ENCODE data around the gene SRMS. TPM values are rescaled to one million over a fixed set of nuclear protein-coding genes. Genes with fewer than 3 reads are reported as not detected.

Gene SRMS
- total RNA-seq, 1 donor: not detected

- Histone ChIP-seq H3K27me3 (ENCODE audit: insufficient read depth, low read length) (no peaks in the 10 kb centered on the region), H4K20me1 (ENCODE audit: insufficient read depth, low read length) (peaks cover 36% of the 10 kb centered on the region), H3K4me1 (ENCODE audit: insufficient read depth, low read length) (peaks cover 12% of the 10 kb centered on the region), H3K36me3 (ENCODE audit: insufficient read depth, low read length) (peaks cover 19% of the 10 kb centered on the region), H3K4me2 (ENCODE audit: insufficient read depth, low read length) (no peak overlapping the region), H3K4me3 (ENCODE audit: insufficient read depth, low read length) (no peak overlapping the region), H3K79me2 (ENCODE audit: insufficient read depth, low read length) (peaks cover 14% of the 10 kb centered on the region), H2AFZ (ENCODE audit: low read length) (no peak overlapping the region), H3K9me3 (ENCODE audit: low read depth, low read length) (no peaks in the 10 kb centered on the region), H3K27ac (ENCODE audit: low read depth, low read length) (no peak overlapping the region)
- peak; percentile 81 for DNase-seq (ENCODE audit: insufficient read length, low spot score, missing footprints)
- TF ChIP-seq CTCF (IDR thresholded peaks at IDR 0.05; ENCODE audit: extremely low read depth, low read depth, low read length): no peak
These were observed 22.4 kb downstream of the SRMS start for GRCh38 chr20:63525185-63525584.

- no peak overlapping the region for H3K27ac ChIP-seq (ENCODE audit: low read depth, low read length)
- H3K4me2 ChIP-seq (ENCODE audit: insufficient read depth, low read length): no peak overlapping the region
- peaks cover 14% of the 10 kb centered on the region for H3K79me2 ChIP-seq (ENCODE audit: insufficient read depth, low read length)
- H3K27me3 ChIP-seq (ENCODE audit: insufficient read depth, low read length): peaks cover 4% of the 10 kb centered on the region
- H4K20me1 ChIP-seq (ENCODE audit: insufficient read depth, low read length): peaks cover 36% of the 10 kb centered on the region
- TF ChIP-seq CTCF (IDR thresholded peaks at IDR 0.05; ENCODE audit: extremely low read depth, low read depth, low read length): no peak
- peaks cover 15% of the 10 kb centered on the region for H3K4me1 ChIP-seq (ENCODE audit: insufficient read depth, low read length)
- DNase-seq (ENCODE audit: insufficient read length, low spot score, missing footprints): peak; percentile 81
- peaks cover 19% of the 10 kb centered on the region for H3K36me3 ChIP-seq (ENCODE audit: insufficient read depth, low read length)
- H3K9me3 ChIP-seq (ENCODE audit: low read depth, low read length): no peaks in the 10 kb centered on the region
- H2AFZ ChIP-seq (ENCODE audit: low read length): no peak overlapping the region
- no peak overlapping the region for H3K4me3 ChIP-seq (ENCODE audit: insufficient read depth, low read length)
These were observed 24.5 kb downstream of the SRMS start for GRCh38 chr20:63522981-63523611.

- H4K20me1 ChIP-seq (ENCODE audit: insufficient read depth, low read length): peaks cover 36% of the 10 kb centered on the region
- peaks cover 14% of the 10 kb centered on the region for H3K79me2 ChIP-seq (ENCODE audit: insufficient read depth, low read length)
- H2AFZ ChIP-seq (ENCODE audit: low read length): no peak overlapping the region
- TF ChIP-seq CTCF (IDR thresholded peaks at IDR 0.05; ENCODE audit: extremely low read depth, low read depth, low read length): no peak
- peak; percentile 90 for DNase-seq (ENCODE audit: insufficient read length, low spot score, missing footprints)
- no peaks in the 10 kb centered on the region for H3K9me3 ChIP-seq (ENCODE audit: low read depth, low read length)
- no peak overlapping the region for H3K27ac ChIP-seq (ENCODE audit: low read depth, low read length)
- peaks cover 19% of the 10 kb centered on the region for H3K36me3 ChIP-seq (ENCODE audit: insufficient read depth, low read length)
- peak overlapping the region; percentile 95 for H3K4me2 ChIP-seq (ENCODE audit: insufficient read depth, low read length)
- peak overlapping the region; percentile 53 for H3K4me3 ChIP-seq (ENCODE audit: insufficient read depth, low read length)
- peaks cover 4% of the 10 kb centered on the region for H3K27me3 ChIP-seq (ENCODE audit: insufficient read depth, low read length)
- H3K4me1 ChIP-seq (ENCODE audit: insufficient read depth, low read length): peaks cover 15% of the 10 kb centered on the region
These were observed 25.3 kb downstream of the SRMS start for GRCh38 chr20:63522091-63522868.

GRCh38 chr20:63521602-63522001 is 25.9 kb downstream of the SRMS start:
- peak; percentile 86 for DNase-seq (ENCODE audit: insufficient read length, low spot score, missing footprints)
- TF ChIP-seq CTCF (IDR thresholded peaks at IDR 0.05; ENCODE audit: extremely low read depth, low read depth, low read length): no peak
- Histone ChIP-seq H3K36me3 (ENCODE audit: insufficient read depth, low read length) (peaks cover 19% of the 10 kb centered on the region), H3K4me1 (ENCODE audit: insufficient read depth, low read length) (peaks cover 15% of the 10 kb centered on the region), H3K4me2 (ENCODE audit: insufficient read depth, low read length) (peak overlapping the region; percentile 95), H3K79me2 (ENCODE audit: insufficient read depth, low read length) (peaks cover 14% of the 10 kb centered on the region), H4K20me1 (ENCODE audit: insufficient read depth, low read length) (peaks cover 33% of the 10 kb centered on the region), H3K27me3 (ENCODE audit: insufficient read depth, low read length) (peaks cover 4% of the 10 kb centered on the region), H3K4me3 (ENCODE audit: insufficient read depth, low read length) (peak overlapping the region; percentile 90), H2AFZ (ENCODE audit: low read length) (no peak overlapping the region), H3K27ac (ENCODE audit: low read depth, low read length) (peak overlapping the region; percentile 71), H3K9me3 (ENCODE audit: low read depth, low read length) (no peaks in the 10 kb centered on the region)

All from osteoblast (primary cell).